A549 (cell line): ENCODE measurements around the gene SPECC1L. TPM values are rescaled to one million over a fixed set of nuclear protein-coding genes. Genes with fewer than 3 reads are reported as not detected.
"Not testable (repeated sequence)": the region's sequence is repeated elsewhere in the genome, so short reads cannot be mapped to it uniquely, and the experiment has no call there.

ENCODE experiments used
- ATAC-seq, 2 experiments: fragments of 200-7000 bp in 1 of 2; fragments of >200 bp in 1 of 2; cut with Nextera tagmentation in 1 of 2; cut with Tn5 transposase in 1 of 2; 3 replicates each; pipeline versions ENCODE4 v1.8.0 to v1.9.1; 2018 to 2020; ENCODE audit warnings: mild to moderate bottlenecking in 1 of 2, moderate library complexity in 1 of 2
- CTCF ChIA-PET: fragments of 300-600 bp; sonication (Branson Sonifier 250); formaldehyde crosslinking; extraction: SDS; loops from one replicate; lab custom pipeline; 2021; ENCODE audit warnings: antibody characterized with exemption, inconsistent platforms; lab: Yijun Ruan, JAX
- POLR2A ChIA-PET: fragments of 350-600 bp; formaldehyde crosslinking; extraction: SDS; loops from one replicate; lab custom pipeline; 2021; ENCODE audit warnings: antibody characterized with exemption, inconsistent platforms; lab: Yijun Ruan, JAX
- DNase-seq, 2 experiments: peaks; one replicate each; pipeline versions ENCODE4 v3.0.0 to v3.0.0-alpha.2; 2011 to 2016; ENCODE audit warnings: low read depth in 1 of 2, low spot score in 1 of 2
- FAIRE-seq: peaks from 2 replicates; lab custom pipeline; 2011; peaks lifted over from hg19 to GRCh38; lab: Jason Lieb, UNC
- H3K27ac ChIP-seq, 2 experiments: fragments of >200 bp; sonication (Bioruptor Twin); formaldehyde crosslinking; 3 replicates each; pipeline ENCODE4 v1.5.1; 2016 to 2017
- H3K4me1 ChIP-seq: fragments of >200 bp; sonication (Bioruptor Twin); formaldehyde crosslinking; 3 replicates; pipeline ENCODE4 v1.6.1; 2016
- H3K4me2 ChIP-seq: fragments of >200 bp; sonication (Bioruptor Twin); formaldehyde crosslinking; 3 replicates; pipeline ENCODE4 v1.6.1; 2016
- H3K4me3 ChIP-seq: fragments of >200 bp; sonication (Bioruptor Twin); formaldehyde crosslinking; 3 replicates; pipeline ENCODE4 v1.5.1; 2016
- H3K9me3 ChIP-seq: fragments of >200 bp; sonication (Bioruptor Twin); formaldehyde crosslinking; 3 replicates; pipeline ENCODE4 v1.6.1; 2016
- CEBPB ChIP-seq, 2 experiments: fragments of >200 bp in 1 of 2; sonication (Bioruptor Twin) in 1 of 2; formaldehyde crosslinking in 1 of 2; IDR thresholded peaks; 2 replicates each; pipeline ENCODE4 v1.6.1; 2012 to 2016
- CHD4 ChIP-seq: fragments of 200-600 bp; sonication (generic); IDR thresholded peaks from 2 replicates; pipeline ENCODE4 v1.6.1; 2016; ENCODE audit warnings: antibody characterized with exemption, mild to moderate bottlenecking, borderline replicate concordance
- EP300 ChIP-seq, 2 experiments: fragments of >200 bp; sonication (Bioruptor Twin); formaldehyde crosslinking; IDR thresholded peaks; 2 replicates in 1 of 2; 3 replicates in 1 of 2; pipeline ENCODE4 v1.6.1; 2016 to 2017
- HOXB13 ChIP-seq: fragments of 250-450 bp; sonication (Bioruptor Pico); IDR thresholded peaks from 2 replicates; pipeline ENCODE4 v1.5.0; 2020; ENCODE audit warnings: low read depth, mild to moderate bottlenecking, moderate library complexity
- HOXB5 ChIP-seq: fragments of 250-450 bp; sonication (Bioruptor Pico); IDR thresholded peaks from 2 replicates; pipeline ENCODE4 v1.5.0; 2020; ENCODE audit warnings: mild to moderate bottlenecking, moderate library complexity
- JUNB ChIP-seq: fragments of >200 bp; sonication (Bioruptor Twin); formaldehyde crosslinking; IDR thresholded peaks from 2 replicates; pipeline ENCODE4 v1.6.1; 2016
- KDM1A ChIP-seq: fragments of 200-600 bp; sonication (generic); IDR thresholded peaks from 2 replicates; pipeline ENCODE4 v1.6.1; 2016; ENCODE audit warnings: low read depth, mild to moderate bottlenecking
- KDM5A ChIP-seq: fragments of 200-600 bp; sonication (generic); IDR thresholded peaks from 2 replicates; pipeline ENCODE4 v1.6.1; 2016; ENCODE audit warnings: antibody characterized with exemption, mild to moderate bottlenecking
- NFE2L2 ChIP-seq: fragments of 150-350 bp; conservative IDR thresholded peaks from 2 replicates; pipeline ENCODE4 v1.6.1; 2014; ENCODE audit warnings: low read length
- POLR2A ChIP-seq: IDR thresholded peaks from 2 replicates; pipeline ENCODE4 v1.6.1; 2012; ENCODE audit warnings: mild to moderate bottlenecking, low read length
- POLR2AphosphoS2 ChIP-seq: conservative IDR thresholded peaks from 2 replicates; pipeline ENCODE4 v1.6.1; 2012; ENCODE audit warnings: low read length, improper control_type of control experiment, inconsistent platforms
- RCOR1 ChIP-seq: fragments of 150-350 bp; IDR thresholded peaks from 2 replicates; pipeline ENCODE4 v1.6.1; 2014; ENCODE audit warnings: antibody characterized with exemption, low read length, low read depth
- SREBF2 ChIP-seq: fragments of 450-650 bp; IDR thresholded peaks from 2 replicates; pipeline ENCODE4 v1.6.1; 2014; ENCODE audit warnings: mild to moderate bottlenecking, moderate library complexity
- ZSCAN20 ChIP-seq: fragments of 250-450 bp; sonication (Bioruptor Pico); IDR thresholded peaks from 2 replicates; pipeline ENCODE4 v1.8.0; 2022; ENCODE audit warnings: mild to moderate bottlenecking, moderate library complexity
- WGBS: methylation state at CpG from one replicate; pipeline ENCODE4 v1.1.6; 2017; ENCODE audit errors: missing lambda C conversion rate; 5-methylcytosine and 5-hydroxymethylcytosine counted together
- polyA plus RNA-seq, 4 experiments: library from polyadenylated mRNA; depleted of rRNA in 3 of 4; stranded (reverse); fragments of >200 nt; fragmentation: RNase III in 1 of 4; extraction: RNeasy Plus Mini Kit Qiagen cat#74134 plus additional on column Dnase treatment in 1 of 4; gene quantifications; 2 replicates in 3 of 4; 3 replicates in 1 of 4; pipeline ENCODE4 v1.2.3, GENCODE V29; 2011 to 2017
- TF ChIP-seq, protein P1 (sequence below): fragments of 250-450 bp; sonication (Bioruptor Pico); IDR thresholded peaks from 2 replicates; pipeline ENCODE4 v1.5.0; 2020; ENCODE audit warnings: low read depth, mild to moderate bottlenecking, moderate library complexity
- TF ChIP-seq, protein P2 (sequence below): fragments of 150-350 bp; IDR thresholded peaks from 2 replicates; pipeline ENCODE4 v1.6.1; 2014; ENCODE audit warnings: low read depth, mild to moderate bottlenecking, low read length
- TF ChIP-seq, protein P3 (sequence below): fragments of 200-600 bp; sonication (generic); IDR thresholded peaks from 2 replicates; pipeline ENCODE4 v1.6.1; 2016; ENCODE audit warnings: antibody characterized with exemption, mild to moderate bottlenecking, moderate library complexity

SPECC1L gene
- polyA plus RNA-seq, 2 of the 4 experiments (the other 2 are of a cell fraction) = 14.8 to 25.2 TPM

DNA sequence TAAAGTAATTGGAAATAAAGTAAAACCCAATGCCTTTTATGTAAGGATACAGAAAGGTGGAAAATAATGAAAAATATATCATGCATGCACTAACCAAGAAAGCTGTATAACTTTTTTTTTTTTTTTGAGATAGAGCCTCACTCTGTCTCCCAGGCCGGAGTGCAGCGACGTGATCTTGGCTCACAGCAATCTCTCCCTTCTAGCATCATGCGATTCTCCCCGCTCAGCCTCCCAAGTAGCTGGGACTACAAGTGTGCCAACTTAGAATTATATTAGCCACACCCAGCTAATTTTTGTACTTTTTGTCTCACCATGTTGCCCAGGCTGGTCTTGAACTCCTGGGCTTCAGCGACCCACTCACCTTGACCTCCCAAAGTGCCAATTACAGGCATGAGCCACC is 30.2 kb upstream of the SPECC1L start:
- no peak for TF ChIP-seq NFE2L2
- TF ChIP-seq, protein P1, sequence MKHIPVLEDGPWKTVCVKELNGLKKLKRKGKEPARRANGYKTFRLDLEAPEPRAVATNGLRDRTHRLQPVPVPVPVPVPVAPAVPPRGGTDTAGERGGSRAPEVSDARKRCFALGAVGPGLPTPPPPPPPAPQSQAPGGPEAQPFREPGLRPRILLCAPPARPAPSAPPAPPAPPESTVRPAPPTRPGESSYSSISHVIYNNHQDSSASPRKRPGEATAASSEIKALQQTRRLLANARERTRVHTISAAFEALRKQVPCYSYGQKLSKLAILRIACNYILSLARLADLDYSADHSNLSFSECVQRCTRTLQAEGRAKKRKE (CRISPR knock-in tag) = no peak
- TF ChIP-seq, protein P2, sequence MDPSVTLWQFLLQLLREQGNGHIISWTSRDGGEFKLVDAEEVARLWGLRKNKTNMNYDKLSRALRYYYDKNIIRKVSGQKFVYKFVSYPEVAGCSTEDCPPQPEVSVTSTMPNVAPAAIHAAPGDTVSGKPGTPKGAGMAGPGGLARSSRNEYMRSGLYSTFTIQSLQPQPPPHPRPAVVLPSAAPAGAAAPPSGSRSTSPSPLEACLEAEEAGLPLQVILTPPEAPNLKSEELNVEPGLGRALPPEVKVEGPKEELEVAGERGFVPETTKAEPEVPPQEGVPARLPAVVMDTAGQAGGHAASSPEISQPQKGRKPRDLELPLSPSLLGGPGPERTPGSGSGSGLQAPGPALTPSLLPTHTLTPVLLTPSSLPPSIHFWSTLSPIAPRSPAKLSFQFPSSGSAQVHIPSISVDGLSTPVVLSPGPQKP = no peak
- no peak for TF ChIP-seq RCOR1
- no peak for TF ChIP-seq HOXB5 (CRISPR knock-in tag)
- TF ChIP-seq JUNB = no peak
- TF ChIP-seq HOXB13 = no peak
- TF ChIP-seq POLR2AphosphoS2 = no peak
- TF ChIP-seq CHD4 = no peak
- no peak for TF ChIP-seq SREBF2
- no peak for TF ChIP-seq CEBPB (IDR thresholded peaks at IDR 0.05)
- Histone ChIP-seq H3K4me3 (no peak overlapping the region), H3K9me3 (no peaks in the 10 kb centered on the region), H3K4me2 (no peak overlapping the region), H3K27ac (peak overlapping the region in 1 of 2 experiments; percentile 56; a peak in 4 of 6 replicates), H3K4me1 (peaks cover 21% of the 10 kb centered on the region)
- no peak for FAIRE-seq
- WGBS = 90% methylated on average over 6 of the region's 6 CpGs
- ChIA-PET POLR2A (no interaction called here), CTCF (interaction anchor here (3.2 kb wide), 1 partner anchor 51 kb away, joined by 26 read pairs; no protein-coding TSS in a partner anchor)
- no peak for ATAC-seq
- no peak for DNase-seq

DNA sequence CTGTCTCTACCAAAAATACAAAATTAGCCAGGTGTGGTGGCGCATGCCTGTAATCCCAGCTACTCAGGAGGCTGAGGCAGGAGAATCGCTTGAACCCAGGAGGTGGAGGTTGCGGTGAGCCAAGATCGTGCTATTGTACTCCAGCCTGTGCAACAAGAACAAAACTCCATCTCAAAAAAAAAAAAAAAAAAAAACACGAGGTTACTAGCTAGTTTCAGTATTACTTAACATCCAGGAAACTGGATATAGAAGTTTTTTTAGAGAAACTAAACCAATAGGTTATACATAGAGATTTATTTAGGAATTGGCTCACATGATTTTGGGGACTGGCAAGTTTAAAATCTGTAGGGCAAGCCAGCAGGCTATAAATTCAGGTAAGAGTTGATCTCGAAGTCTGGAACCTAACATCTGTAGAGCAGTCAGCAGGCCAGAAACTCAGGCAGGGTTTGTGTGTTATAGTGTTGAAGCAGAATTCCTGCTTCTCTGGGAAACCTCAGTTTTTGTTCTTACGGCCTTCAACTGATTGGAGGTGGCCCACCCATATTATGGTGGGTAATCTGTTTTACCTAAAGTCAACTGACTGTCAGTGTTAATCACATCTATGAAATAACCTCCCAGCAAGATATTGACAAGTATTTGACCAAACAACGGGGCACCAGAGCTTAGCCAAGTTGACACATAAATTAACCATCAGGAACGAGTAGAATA is 29.5 kb upstream of the SPECC1L start:
- POLR2A ChIA-PET = not testable (repeated sequence)

DNA sequence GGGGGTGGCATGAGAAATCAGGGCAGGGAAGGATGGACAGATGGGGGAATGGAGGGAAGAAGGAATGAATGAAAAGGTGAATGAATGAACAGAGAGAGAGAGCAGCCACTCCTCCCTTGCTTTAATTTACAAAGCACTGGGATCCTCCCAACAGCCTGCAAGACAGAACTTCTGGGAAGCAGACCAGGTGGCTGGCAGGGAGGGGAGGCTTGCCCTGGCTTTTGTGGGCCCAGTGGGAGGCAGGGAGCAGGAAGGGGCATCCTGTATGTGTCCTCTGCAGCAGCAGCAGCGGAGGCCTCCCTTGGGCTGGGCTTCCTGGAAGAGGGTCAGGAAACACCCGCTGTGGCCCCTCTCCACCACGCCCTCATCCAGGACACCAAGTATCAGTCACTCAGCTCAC is 27.2 kb upstream of the SPECC1L start:
- Histone ChIP-seq H3K4me2 (peak overlapping the region; percentile 39; the same call in 2 of the 3 replicates), H3K27ac (peak overlapping the region; percentile 82 to 100), H3K4me1 (peaks cover 48% of the 10 kb centered on the region)
- H3K4me3 ChIP-seq, FAIRE-seq, DNase-seq, H3K9me3 ChIP-seq, ATAC-seq, POLR2A ChIA-PET: not testable (repeated sequence)
- 87% methylated on average over 3 of the region's 3 CpGs for whole genome bisulfite sequencing
- CTCF ChIA-PET = interaction anchor here (1.1 to 3.2 kb wide), 2 partner anchors 21 to 54 kb away, joined by 3 to 26 read pairs; no protein-coding TSS in a partner anchor

More for the DNA sequence above, 29.5 kb upstream of the SPECC1L start:
- WGBS = 84% methylated on average over 9 of the region's 9 CpGs
- H3K4me2 ChIP-seq, ATAC-seq, H3K4me3 ChIP-seq, H3K9me3 ChIP-seq, FAIRE-seq, DNase-seq: not testable (repeated sequence)
- H3K4me1 ChIP-seq = peaks cover 29% of the 10 kb centered on the region
- CTCF ChIA-PET = interaction anchor here (0.6 to 3.2 kb wide), 3 partner anchors 9 to 51 kb away, joined by 3 to 26 read pairs (median 3); no protein-coding TSS in a partner anchor
- peak overlapping the region in 1 of 2 experiments; percentile 56; a peak in 4 of 6 replicates for H3K27ac ChIP-seq

DNA sequence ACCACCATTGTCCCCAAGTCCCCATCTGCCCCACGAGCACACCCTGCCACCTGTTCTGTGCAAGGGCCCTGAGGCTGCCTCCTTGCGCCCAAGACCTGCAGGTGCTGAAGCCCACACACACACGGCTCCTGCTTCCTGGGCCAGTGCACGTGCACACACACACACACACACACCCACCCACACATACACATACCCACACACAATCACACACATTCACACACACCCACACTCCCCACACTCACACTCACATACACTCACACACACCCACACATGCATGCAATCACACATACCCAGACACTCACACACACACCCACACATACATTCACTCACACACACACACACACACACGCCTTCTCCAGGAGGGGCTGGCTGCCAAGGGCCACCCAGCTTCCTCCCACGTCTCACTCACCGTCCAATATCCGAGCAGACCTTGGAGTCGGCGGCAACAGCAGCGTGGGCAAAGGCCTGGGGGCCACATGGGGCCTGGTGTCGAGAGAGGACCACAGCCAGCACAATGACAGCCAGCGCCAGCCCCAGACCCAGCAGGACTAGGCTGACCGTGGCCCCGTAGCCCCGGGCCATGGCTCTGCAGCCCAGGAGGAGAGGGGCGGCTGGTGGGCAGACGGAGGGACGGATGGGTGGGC is 26.4 kb upstream of the SPECC1L start:
- no peak for ATAC-seq
- POLR2A ChIA-PET = no interaction called here
- Histone ChIP-seq H3K4me3 (no peak overlapping the region), H3K27ac (peak overlapping the region; percentile 82 to 100; a peak in 5 of 6 replicates), H3K4me2 (peak overlapping the region; percentile 23; the same call in 1 of the 3 replicates), H3K4me1 (peaks cover 48% of the 10 kb centered on the region), H3K9me3 (no peaks in the 10 kb centered on the region)
- WGBS = 92% methylated on average over 6 of the region's 19 CpGs
- CTCF ChIA-PET = interaction anchor here (2.5 kb wide), 1 partner anchor 54 kb away, joined by 23 read pairs; no protein-coding TSS in a partner anchor
- no peak for FAIRE-seq
- no peak for DNase-seq
- no peak for TF ChIP-seq ZSCAN20 (CRISPR knock-in tag)
- TF ChIP-seq KDM1A = no peak
- TF ChIP-seq, protein P1 (CRISPR knock-in tag) = no peak
- no peak for TF ChIP-seq KDM5A
- TF ChIP-seq EP300 (IDR thresholded peaks at IDR 0.05) = no peak
- TF ChIP-seq, protein P3, sequence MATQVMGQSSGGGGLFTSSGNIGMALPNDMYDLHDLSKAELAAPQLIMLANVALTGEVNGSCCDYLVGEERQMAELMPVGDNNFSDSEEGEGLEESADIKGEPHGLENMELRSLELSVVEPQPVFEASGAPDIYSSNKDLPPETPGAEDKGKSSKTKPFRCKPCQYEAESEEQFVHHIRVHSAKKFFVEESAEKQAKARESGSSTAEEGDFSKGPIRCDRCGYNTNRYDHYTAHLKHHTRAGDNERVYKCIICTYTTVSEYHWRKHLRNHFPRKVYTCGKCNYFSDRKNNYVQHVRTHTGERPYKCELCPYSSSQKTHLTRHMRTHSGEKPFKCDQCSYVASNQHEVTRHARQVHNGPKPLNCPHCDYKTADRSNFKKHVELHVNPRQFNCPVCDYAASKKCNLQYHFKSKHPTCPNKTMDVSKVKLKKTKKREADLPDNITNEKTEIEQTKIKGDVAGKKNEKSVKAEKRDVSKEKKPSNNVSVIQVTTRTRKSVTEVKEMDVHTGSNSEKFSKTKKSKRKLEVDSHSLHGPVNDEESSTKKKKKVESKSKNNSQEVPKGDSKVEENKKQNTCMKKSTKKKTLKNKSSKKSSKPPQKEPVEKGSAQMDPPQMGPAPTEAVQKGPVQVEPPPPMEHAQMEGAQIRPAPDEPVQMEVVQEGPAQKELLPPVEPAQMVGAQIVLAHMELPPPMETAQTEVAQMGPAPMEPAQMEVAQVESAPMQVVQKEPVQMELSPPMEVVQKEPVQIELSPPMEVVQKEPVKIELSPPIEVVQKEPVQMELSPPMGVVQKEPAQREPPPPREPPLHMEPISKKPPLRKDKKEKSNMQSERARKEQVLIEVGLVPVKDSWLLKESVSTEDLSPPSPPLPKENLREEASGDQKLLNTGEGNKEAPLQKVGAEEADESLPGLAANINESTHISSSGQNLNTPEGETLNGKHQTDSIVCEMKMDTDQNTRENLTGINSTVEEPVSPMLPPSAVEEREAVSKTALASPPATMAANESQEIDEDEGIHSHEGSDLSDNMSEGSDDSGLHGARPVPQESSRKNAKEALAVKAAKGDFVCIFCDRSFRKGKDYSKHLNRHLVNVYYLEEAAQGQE = no peak
- TF ChIP-seq, protein P2 = no peak
- no peak for TF ChIP-seq POLR2A
